NT2/D1 (cell line): ENCODE measurements around the gene NDFIP1.

Source experiments
- SUZ12 ChIP-seq: IDR thresholded peaks from 2 replicates; pipeline ENCODE4 v1.6.1; 2011; ENCODE audit not compliant: insufficient read length, insufficient read depth; ENCODE audit errors: extremely low read depth
- YY1 ChIP-seq: IDR thresholded peaks from 2 replicates; pipeline ENCODE4 v1.6.1; 2011; ENCODE audit not compliant: insufficient read length, insufficient read depth

- no peak for TF ChIP-seq YY1
- TF ChIP-seq SUZ12, result no peak
Measured at GRCh38 chr5:142117579-142118151, 9.1 kb downstream of the NDFIP1 start.
